ENCODE measurements around the gene AGO4.
A peak's percentile ranks its signal among the peaks of the same experiment; 100 is the strongest.
"Not testable (repeated sequence)": the region's sequence is repeated elsewhere in the genome, so short reads cannot be mapped to it uniquely, and the experiment has no call there.

Gene AGO4

GRCh38 chr1:35869245-35869950, 61.6 kb downstream of the AGO4 start:
- not testable (repeated sequence) for DNase-seq

GRCh38 chr1:35870651-35871309, 63.0 kb downstream of the AGO4 start:
- no peak for DNase-seq

- DNase-seq: no peak
These were observed 65.5 kb downstream of the AGO4 start for GRCh38 chr1:35873243-35873750.

GRCh38 chr1:35874115-35874514, 66.3 kb downstream of the AGO4 start:
- DNase-seq: not testable (repeated sequence)

- no peak for DNase-seq
These were observed 69.2 kb downstream of the AGO4 start for GRCh38 chr1:35876988-35877387.

- no peak for DNase-seq
These were observed 74.0 kb downstream of the AGO4 start for GRCh38 chr1:35881850-35882273.

GRCh38 chr1:35882586-35882944, 74.7 kb downstream of the AGO4 start:
- no peak for DNase-seq

GRCh38 chr1:35882945-35883634, 75.3 kb downstream of the AGO4 start, which contains the start of gene AGO1:
AGO1 (plus strand) TSS chr1:35883209; CDS start chr1:35883422, 213 bp downstream.
- DNase-seq: peak; percentile 76 to 96

GRCh38 chr1:35883635-35884101, 75.9 kb downstream of the AGO4 start:
- peak; percentile 10 to 63 for DNase-seq

- no peak for DNase-seq
These were observed 77.1 kb downstream of the AGO4 start for GRCh38 chr1:35884934-35885333.

- no peak for DNase-seq
These were observed 78.2 kb downstream of the AGO4 start for GRCh38 chr1:35885961-35886558.

GRCh38 chr1:35886577-35887431, 79.0 kb downstream of the AGO4 start:
- no peak for DNase-seq

- no peak for DNase-seq
These were observed 79.7 kb downstream of the AGO4 start for GRCh38 chr1:35887508-35887907.

- DNase-seq: no peak
These were observed 80.4 kb downstream of the AGO4 start for GRCh38 chr1:35888255-35888654.

GRCh38 chr1:35888981-35889380, 81.2 kb downstream of the AGO4 start:
- DNase-seq: not testable (repeated sequence)

- DNase-seq: no peak
These were observed 85.4 kb downstream of the AGO4 start for GRCh38 chr1:35893051-35893879.

GRCh38 chr1:35894183-35894582, 86.4 kb downstream of the AGO4 start:
- no peak for DNase-seq

GRCh38 chr1:35894656-35895055, 86.8 kb downstream of the AGO4 start:
- DNase-seq: no peak

GRCh38 chr1:35899941-35900340, 92.1 kb downstream of the AGO4 start:
- no peak for DNase-seq

- DNase-seq: no peak
These were observed 93.4 kb downstream of the AGO4 start for GRCh38 chr1:35901235-35901634.

- DNase-seq: no peak
These were observed 94.9 kb downstream of the AGO4 start for GRCh38 chr1:35902671-35903070.

Measured in NCI-H446 (cell line).